ENCODE results near the gene KCTD5.

The KCTD5 gene

DNA sequence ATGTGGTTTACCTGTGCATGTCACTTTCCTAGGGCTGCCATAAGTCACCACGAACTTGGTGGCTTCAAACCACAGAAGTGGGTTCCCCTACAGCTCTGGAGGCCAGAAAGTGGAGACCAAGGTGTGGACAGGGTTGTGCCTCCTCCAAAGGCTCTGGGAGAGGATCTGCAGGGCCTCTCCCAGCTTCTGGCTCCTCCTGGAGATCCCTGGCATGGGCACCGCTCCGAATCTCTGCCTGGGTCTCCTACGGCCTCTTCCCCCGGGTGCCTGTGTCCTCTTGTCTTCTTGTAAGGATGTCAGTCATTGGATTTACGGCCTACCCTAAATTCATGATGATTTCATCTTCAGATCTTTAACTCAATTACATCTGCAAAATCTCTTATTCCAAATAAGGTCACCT, 67.6 kb downstream of the KCTD5 start:
- Histone ChIP-seq H3K9ac (ENCODE audit: low read depth, low read length) (no peak overlapping the region), H3K36me3 (ENCODE audit: insufficient read depth, low read length) (peaks cover 31% of the 10 kb centered on the region), H4K20me1 (ENCODE audit: insufficient read depth, low read length) (peaks cover 20% of the 10 kb centered on the region), H3K4me1 (ENCODE audit: insufficient read depth, low read length) (peaks cover 28% of the 10 kb centered on the region), H2AFZ (ENCODE audit: low read depth, low read length) (no peak overlapping the region), H3K79me2 (ENCODE audit: insufficient read depth, low read length) (peaks cover 53% of the 10 kb centered on the region), H3K27ac (ENCODE audit: low read length) (no peak overlapping the region), H3K9me3 (ENCODE audit: insufficient read depth, low read length, severe bottlenecking) (no peaks in the 10 kb centered on the region), H3K4me2 (ENCODE audit: insufficient read depth, low read length) (no peak overlapping the region), H3K27me3 (ENCODE audit: insufficient read depth, low read length, poor library complexity) (no peaks in the 10 kb centered on the region), H3K4me3 (ENCODE audit: low read depth in 1 of 2, low read length in 2 of 2) (no peak overlapping the region)
- ATAC-seq (ENCODE audit: insufficient read depth, low read depth): no peak
- no peak for DNase-seq
- no peak for TF ChIP-seq EZH2 (IDR thresholded peaks at IDR 0.05; ENCODE audit: borderline replicate concordance, low read depth, low read length, severe bottlenecking)
- TF ChIP-seq, protein P1, sequence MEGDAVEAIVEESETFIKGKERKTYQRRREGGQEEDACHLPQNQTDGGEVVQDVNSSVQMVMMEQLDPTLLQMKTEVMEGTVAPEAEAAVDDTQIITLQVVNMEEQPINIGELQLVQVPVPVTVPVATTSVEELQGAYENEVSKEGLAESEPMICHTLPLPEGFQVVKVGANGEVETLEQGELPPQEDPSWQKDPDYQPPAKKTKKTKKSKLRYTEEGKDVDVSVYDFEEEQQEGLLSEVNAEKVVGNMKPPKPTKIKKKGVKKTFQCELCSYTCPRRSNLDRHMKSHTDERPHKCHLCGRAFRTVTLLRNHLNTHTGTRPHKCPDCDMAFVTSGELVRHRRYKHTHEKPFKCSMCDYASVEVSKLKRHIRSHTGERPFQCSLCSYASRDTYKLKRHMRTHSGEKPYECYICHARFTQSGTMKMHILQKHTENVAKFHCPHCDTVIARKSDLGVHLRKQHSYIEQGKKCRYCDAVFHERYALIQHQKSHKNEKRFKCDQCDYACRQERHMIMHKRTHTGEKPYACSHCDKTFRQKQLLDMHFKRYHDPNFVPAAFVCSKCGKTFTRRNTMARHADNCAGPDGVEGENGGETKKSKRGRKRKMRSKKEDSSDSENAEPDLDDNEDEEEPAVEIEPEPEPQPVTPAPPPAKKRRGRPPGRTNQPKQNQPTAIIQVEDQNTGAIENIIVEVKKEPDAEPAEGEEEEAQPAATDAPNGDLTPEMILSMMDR (IDR thresholded peaks at IDR 0.05; ENCODE audit: borderline replicate concordance, extremely low read depth, low read length, poor library complexity, severe bottlenecking): no peak

DNA sequence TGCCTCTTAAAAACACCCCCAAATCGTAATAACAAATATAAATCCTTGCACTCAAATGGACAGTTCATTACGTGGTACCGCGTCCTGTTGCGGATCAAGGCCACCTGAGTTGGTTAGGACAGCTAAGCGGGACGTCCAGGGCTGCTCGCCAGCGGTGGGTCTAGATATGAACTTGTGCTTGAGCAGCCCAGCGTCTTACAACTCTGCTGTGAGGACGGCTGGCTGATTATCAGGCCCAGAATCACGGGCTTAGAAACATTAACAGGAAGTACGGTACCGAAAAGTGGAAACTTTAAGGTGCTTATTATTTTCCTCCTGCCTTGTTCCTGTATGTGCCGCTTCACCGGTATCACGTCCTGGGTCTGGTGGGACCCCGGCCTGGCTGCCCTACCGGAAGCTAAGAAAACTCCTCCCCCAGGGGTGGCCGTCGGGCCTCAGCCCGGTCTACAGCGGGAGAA, 69.3 kb downstream of the KCTD5 start:
- peaks cover 36% of the 10 kb centered on the region for H4K20me1 ChIP-seq (ENCODE audit: insufficient read depth, low read length)
- peaks cover 48% of the 10 kb centered on the region for H3K36me3 ChIP-seq (ENCODE audit: insufficient read depth, low read length)
- H3K27ac ChIP-seq (ENCODE audit: low read length): peak overlapping the region; percentile 93
- no peak for DNase-seq
- peak overlapping the region; percentile 83 for H3K9ac ChIP-seq (ENCODE audit: low read depth, low read length)
- peak overlapping the region; percentile 63 to 65 for H3K4me3 ChIP-seq (ENCODE audit: low read depth in 1 of 2, low read length in 2 of 2)
- peak overlapping the region; percentile 44 for H2AFZ ChIP-seq (ENCODE audit: low read depth, low read length)
- H3K79me2 ChIP-seq (ENCODE audit: insufficient read depth, low read length): peaks cover 70% of the 10 kb centered on the region
- H3K9me3 ChIP-seq (ENCODE audit: insufficient read depth, low read length, severe bottlenecking): no peaks in the 10 kb centered on the region
- H3K4me2 ChIP-seq (ENCODE audit: insufficient read depth, low read length): peak overlapping the region; percentile 76
- peaks cover 43% of the 10 kb centered on the region for H3K4me1 ChIP-seq (ENCODE audit: insufficient read depth, low read length)
- H3K27me3 ChIP-seq (ENCODE audit: insufficient read depth, low read length, poor library complexity): no peaks in the 10 kb centered on the region
- ATAC-seq (ENCODE audit: insufficient read depth, low read depth): peak; percentile 68
- TF ChIP-seq, protein P1 (IDR thresholded peaks at IDR 0.05; ENCODE audit: borderline replicate concordance, extremely low read depth, low read length, poor library complexity, severe bottlenecking): no peak
- no peak for TF ChIP-seq EZH2 (IDR thresholded peaks at IDR 0.05; ENCODE audit: borderline replicate concordance, low read depth, low read length, severe bottlenecking)

DNA sequence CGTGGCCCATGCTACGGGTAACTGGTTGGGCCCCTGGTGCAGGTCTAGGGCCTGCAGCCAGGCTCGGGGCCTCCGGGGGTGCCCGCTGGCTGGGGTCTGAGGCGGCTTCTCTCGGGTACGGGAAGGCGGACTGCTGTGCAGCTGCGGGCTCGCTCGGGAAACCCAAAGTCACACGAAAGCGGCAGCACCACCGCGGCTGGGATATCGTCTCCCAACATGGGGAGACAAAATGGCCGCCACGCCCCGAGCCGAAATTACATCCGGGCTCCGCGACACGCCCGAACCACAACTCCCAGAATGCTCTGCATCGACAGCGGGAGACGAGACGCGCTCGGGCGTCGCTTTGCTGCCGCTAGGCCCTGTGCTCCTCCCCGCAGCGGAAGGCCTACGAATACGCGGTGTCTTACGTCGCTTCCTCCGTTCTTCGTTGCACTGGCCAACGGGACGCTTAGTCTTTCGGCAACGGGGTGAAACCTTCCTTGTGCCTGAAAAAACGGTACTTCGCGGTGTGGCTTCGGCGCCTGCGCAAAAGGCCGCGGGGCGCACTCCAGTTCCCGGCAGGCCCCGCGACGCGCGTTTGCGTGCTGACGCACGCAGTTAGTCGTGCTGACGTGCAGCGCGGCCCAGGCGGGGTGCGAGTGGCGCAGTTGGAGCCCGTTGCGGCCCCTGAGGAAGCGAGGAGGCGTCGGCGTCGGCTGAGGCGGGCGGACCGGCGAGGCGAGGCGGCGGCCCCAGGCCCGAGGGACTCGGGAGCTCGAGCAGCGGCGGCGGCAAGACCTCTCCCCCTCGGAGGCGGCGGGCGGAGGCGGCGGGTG, 69.9 kb downstream of the KCTD5 start, which contains the start of gene SRRM2:
Gene SRRM2, plus strand, starts transcription at position 604 of the 815 bp plus-strand sequence. CDS start 3,727 bp downstream, outside the sequence.
- DNase-seq (peak; percentile 96), ATAC-seq (ENCODE audit: insufficient read depth, low read depth) (peak; percentile 83)
- Histone ChIP-seq H3K9ac (ENCODE audit: low read depth, low read length) (peak within 1 kb of the TSS; percentile 83), H3K4me2 (ENCODE audit: insufficient read depth, low read length) (peak within 1 kb of the TSS; percentile 76), H3K27ac (ENCODE audit: low read length) (peak within 1 kb of the TSS; percentile 93), H3K79me2 (ENCODE audit: insufficient read depth, low read length) (peaks cover 76% of the 10 kb centered on the region), H2AFZ (ENCODE audit: low read depth, low read length) (peak within 1 kb of the TSS; percentile 72), H3K36me3 (ENCODE audit: insufficient read depth, low read length) (peaks cover 54% of the 10 kb centered on the region), H3K9me3 (ENCODE audit: insufficient read depth, low read length, severe bottlenecking) (no peaks in the 10 kb centered on the region), H3K4me3 (ENCODE audit: low read depth in 1 of 2, low read length in 2 of 2) (peak within 1 kb of the TSS; percentile 63 to 65), H3K27me3 (ENCODE audit: insufficient read depth, low read length, poor library complexity) (no peaks in the 10 kb centered on the region), H4K20me1 (ENCODE audit: insufficient read depth, low read length) (peaks cover 43% of the 10 kb centered on the region), H3K4me1 (ENCODE audit: insufficient read depth, low read length) (peaks cover 43% of the 10 kb centered on the region)
- TF ChIP-seq, protein P1 (IDR thresholded peaks at IDR 0.05; ENCODE audit: borderline replicate concordance, extremely low read depth, low read length, poor library complexity, severe bottlenecking): no peak
- no peak for TF ChIP-seq EZH2 (IDR thresholded peaks at IDR 0.05; ENCODE audit: borderline replicate concordance, low read depth, low read length, severe bottlenecking)

All from DND-41 (cell line).